UCSD-AML1 (cell line): ENCODE data around the gene RIOX2.
"Not testable (repeated sequence)": the region's sequence is repeated elsewhere in the genome, so short reads cannot be mapped to it uniquely, and the experiment has no call there.

Experiments used
- DNase-seq: peaks from one replicate; lab custom pipeline; 2025; ENCODE audit not compliant: unreplicated experiment; lab: John Stamatoyannopoulos, UW

Gene RIOX2

GRCh38 chr3:97971679-97972567 lies at the start of gene RIOX2:
Gene RIOX2 (minus strand): TSS chr3:97972431. CDS start chr3:97967593, 4,838 bp downstream.
- peak; percentile 87 for DNase-seq

DNA sequence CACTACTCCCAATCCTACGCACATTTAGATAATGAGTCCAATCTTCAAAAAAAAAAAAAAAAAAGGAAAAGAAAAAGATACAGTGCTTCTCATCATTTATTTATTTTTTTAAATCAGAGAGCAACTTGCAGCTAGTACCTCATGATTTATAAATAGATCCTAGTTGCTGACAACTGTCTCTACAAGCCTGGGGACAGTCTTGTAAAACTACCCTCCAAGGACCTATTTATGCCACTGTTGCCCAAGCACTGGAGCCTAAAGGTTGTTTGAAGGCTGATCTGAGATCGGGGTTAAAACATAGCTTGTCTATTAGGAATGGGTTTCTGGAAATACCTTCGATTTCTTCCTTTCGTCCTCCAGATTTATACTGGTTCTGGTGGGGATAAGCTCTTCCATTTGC lies 48.2 kb upstream of the RIOX2 start:
- DNase-seq, result no peak

DNA sequence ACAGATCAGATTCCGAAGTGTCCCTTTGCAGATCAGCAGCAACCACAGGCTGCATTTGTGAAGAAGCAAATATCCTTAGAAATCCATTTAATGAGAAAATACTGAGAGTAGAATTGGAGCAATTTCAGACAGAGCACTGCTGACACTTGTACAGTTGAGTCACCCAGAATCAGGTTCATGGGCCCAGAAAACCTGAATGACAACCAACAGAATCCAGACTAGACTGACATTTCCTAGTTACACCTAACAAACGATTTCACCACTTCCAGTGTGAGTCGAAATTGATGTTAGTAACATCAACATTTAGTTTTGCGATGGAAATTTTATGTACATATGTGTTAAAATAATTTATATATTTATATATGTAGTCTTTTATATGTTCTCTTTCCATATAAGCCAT lies 46.1 kb upstream of the RIOX2 start:
- no peak for DNase-seq

DNA sequence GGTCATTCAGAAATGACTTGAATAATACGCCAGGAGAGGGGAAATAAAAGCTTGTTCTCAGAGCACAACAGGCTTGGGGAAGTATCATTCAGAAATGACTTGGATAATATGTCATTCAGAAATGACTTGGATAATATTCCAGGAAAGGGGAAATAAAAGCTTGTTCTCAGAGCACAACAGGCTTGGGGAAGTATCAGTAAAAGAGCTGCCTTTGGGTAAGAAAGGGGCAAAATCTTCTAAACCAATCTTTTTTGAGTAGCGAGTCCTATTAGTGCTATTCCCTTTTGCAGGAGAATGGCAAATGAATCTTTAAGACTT lies 42.0 kb upstream of the RIOX2 start:
- DNase-seq, result no peak

- no peak for DNase-seq
These were observed 41.4 kb upstream of the RIOX2 start for GRCh38 chr3:98013411-98014267.

- no peak for DNase-seq
These were observed 40.7 kb upstream of the RIOX2 start for GRCh38 chr3:98012979-98013378.

DNA sequence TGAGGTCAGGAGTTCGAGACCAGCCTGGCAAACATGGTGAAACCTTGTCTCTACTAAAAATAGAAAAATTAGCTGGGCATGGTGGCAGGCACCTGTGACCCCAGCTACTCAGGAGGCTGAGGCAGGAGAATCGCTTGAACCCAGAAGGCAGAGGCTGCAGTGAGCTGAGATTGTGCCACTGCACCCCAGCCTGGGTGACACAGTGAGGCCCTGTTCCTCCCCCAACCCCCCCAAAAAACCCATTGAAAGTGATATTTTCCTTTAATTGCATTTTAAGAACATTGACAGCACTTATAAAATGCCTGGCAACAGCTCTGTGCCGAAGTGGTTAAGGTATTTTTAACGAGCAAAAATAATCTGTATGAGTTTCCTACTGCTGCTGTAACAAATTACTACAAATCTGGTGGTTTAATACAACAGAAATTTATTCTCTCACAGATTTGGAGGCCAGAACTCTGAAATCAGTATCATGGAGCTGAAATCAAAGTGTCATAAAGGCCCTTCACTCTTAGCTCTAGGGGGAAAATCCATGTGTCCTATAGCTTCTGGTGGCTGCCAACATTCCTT lies 38.7 kb upstream of the RIOX2 start:
- DNase-seq, result not testable (repeated sequence)

DNA sequence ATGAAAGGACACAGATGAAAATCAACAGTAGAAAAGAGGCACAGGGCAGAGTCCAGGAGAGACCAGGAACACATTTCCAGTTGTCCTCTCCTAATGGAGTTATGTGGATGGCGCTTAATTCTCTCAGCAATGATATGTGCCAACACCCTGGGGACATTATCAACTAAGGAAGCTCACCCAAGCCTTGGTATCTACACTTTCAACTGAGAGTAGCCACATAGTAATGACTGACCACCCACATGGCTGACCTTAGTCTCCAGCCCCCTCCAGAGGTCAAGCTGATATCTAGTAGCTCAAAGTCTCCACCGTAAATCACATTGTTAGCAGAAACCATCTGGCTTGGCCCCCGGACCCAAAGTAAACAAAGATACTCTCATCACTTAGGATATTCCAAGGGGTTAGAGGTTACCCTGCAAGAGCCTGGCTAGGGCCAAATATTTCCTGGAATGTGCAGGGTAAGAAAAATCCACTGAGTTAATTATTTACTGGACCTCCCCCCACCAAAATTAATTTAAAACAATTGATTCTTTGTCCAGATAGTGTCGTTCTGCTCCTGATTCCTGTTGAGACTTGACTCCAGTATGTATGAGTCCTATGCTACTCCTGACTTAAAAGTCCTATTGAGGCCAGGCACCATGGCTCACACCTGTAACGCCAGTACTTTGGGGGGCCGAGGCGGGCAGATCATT lies 38.1 kb upstream of the RIOX2 start:
- DNase-seq, result no peak

- no peak for DNase-seq
These were observed 36.6 kb upstream of the RIOX2 start for GRCh38 chr3:98008855-98009254.

DNA sequence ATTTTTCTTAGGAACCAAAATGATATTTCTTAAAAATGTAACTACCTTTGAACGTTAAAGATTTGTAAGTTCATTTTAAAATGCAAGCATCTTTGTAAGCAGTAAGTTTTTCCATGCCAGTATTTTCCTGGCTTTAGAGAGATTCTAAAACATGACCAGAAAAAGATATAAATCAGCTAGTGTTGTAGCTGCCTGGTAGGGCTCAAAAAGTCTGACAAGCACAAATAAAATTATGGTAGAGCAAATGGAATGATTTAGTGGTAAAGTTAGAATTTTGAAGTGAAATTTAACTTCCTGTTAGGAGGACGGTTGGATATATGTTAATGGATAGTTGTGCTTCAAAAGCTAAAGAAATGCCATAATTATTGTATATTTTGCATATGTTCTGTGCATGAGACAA lies 33.2 kb upstream of the RIOX2 start:
- DNase-seq, result no peak

DNA sequence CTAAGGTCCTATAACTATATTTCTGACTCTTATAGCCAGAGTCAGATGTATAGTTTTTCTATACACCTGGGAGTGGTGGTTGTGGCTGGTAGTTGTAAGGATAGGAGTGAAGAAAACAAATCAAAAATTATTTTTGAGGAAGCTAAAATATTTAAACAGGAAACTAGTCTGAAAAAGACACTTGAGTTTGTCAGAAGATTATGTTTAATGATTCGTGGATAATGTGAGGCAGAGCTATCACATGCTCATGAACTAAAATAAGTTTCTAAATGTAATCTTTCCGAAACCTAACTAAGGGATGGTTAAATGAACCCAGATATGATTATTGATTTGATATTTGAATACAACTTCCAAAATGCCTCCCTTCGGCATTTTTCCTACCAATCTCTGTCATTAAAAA lies 32.5 kb upstream of the RIOX2 start:
- no peak for DNase-seq

GRCh38 chr3:98003306-98003969 lies 31.2 kb upstream of the RIOX2 start:
- peak; percentile 18 for DNase-seq

DNA sequence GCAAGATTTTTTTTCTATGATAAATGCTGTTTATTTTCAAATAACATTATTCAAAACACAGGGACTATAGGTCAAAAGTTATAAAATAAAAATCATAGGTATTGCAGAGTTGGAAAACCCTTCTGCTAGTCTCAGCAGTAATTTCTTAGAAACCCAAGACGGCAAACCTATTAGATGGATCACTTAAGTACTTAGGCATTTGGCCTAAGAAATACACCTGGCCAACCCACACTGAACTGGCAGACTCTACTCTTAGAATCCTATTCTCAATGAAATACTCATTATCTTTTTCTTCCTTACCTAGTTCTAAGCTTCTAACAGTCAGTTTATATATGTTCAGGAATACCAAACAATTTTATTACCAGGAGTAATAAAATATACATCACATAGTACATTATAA lies 30.5 kb upstream of the RIOX2 start:
- no peak for DNase-seq

DNA sequence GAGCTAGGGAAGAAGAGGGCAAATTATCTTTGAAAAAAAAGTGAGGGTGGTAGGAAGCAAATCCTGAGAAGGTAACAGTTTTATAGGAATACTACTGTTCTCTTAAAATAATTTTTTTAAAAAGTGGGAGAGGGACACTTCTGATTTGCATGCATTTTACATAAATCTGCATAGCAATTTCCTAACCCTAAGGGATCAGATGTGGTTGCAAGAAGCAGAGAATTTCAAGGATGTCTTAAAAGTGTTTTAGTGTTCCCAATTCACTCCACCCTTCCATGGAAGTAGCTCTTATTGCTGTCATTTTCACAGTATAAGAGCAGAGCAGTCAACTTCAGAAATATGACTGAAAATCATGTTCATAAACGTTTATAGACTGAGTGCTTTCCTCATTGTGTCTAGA lies 27.8 kb upstream of the RIOX2 start:
- DNase-seq, result no peak

- DNase-seq, result no peak
These were observed 26.9 kb upstream of the RIOX2 start for GRCh38 chr3:97999103-97999502.

- DNase-seq, result no peak
These were observed 24.8 kb upstream of the RIOX2 start for GRCh38 chr3:97996988-97997387.

GRCh38 chr3:97994328-97994945 lies 22.2 kb upstream of the RIOX2 start:
- DNase-seq, result no peak

GRCh38 chr3:97993526-97993925 lies 21.3 kb upstream of the RIOX2 start:
- no peak for DNase-seq

GRCh38 chr3:97992547-97993173 lies 20.4 kb upstream of the RIOX2 start:
- peak; percentile 7 for DNase-seq

DNA sequence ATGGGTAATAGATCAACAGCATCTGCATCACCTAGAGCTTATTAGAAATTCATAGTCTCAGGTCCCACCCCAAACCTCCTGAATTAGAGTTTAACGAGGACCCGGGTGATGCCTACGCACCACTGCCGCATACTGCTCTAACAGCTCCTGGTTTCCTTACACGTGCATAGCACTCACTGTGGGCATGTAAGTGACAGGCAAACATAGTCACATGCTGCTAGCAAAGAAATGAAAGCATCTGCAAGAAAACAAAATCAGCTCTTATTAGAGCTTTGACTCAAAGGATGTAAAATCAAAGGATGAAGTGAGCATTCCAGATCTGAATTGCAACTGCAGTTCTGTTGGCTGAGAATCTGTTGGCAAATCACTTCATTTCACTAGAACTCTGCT lies 19.1 kb upstream of the RIOX2 start:
- DNase-seq, result no peak
